Body of pancreas (tissue), 4 donors: ENCODE measurements around the gene SSUH2.

ENCODE experiments used
- POLR2A ChIP-seq, 3 donors: fragments of 450-650 bp; IDR thresholded peaks; one replicate each; pipeline ENCODE4 v1.6.1; 2016; ENCODE audit warnings: antibody characterized with exemption in 3 of 3, mild to moderate bottlenecking in 2 of 3
- TF ChIP-seq, protein P1 (sequence below), 7 experiments: fragments of 450-650 bp in 4 of 7; fragments of 200-600 bp in 3 of 7; sonication (generic) in 3 of 7; IDR thresholded peaks; one replicate each; pipeline ENCODE4 v1.5.1; 2016 to 2019; ENCODE audit warnings: antibody characterized with exemption in 7 of 7

DNA sequence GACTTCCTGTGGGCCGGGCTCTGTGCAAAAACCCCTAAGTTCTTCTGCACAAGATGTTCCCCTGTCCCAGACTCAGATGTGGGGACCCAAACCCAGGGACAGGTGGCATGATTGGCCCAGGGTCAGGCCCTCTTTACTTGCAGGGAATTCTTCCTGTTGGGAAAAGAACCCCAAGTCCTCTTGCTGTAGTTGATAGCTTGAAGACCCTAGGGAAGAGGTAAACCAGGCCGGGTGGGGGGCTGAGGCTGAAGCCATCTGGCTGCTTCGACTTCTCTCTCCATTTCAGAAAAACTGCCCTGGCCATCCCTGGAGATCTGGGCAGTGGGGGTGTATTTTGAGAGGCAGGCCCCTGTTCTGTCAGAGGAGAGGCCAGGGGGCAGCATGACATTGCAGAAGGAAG, 23.5 kb downstream of the SSUH2 start:
- TF ChIP-seq, protein P1, sequence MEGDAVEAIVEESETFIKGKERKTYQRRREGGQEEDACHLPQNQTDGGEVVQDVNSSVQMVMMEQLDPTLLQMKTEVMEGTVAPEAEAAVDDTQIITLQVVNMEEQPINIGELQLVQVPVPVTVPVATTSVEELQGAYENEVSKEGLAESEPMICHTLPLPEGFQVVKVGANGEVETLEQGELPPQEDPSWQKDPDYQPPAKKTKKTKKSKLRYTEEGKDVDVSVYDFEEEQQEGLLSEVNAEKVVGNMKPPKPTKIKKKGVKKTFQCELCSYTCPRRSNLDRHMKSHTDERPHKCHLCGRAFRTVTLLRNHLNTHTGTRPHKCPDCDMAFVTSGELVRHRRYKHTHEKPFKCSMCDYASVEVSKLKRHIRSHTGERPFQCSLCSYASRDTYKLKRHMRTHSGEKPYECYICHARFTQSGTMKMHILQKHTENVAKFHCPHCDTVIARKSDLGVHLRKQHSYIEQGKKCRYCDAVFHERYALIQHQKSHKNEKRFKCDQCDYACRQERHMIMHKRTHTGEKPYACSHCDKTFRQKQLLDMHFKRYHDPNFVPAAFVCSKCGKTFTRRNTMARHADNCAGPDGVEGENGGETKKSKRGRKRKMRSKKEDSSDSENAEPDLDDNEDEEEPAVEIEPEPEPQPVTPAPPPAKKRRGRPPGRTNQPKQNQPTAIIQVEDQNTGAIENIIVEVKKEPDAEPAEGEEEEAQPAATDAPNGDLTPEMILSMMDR (IDR thresholded peaks at IDR 0.05): no peak
- TF ChIP-seq POLR2A (IDR thresholded peaks at IDR 0.05): no peak
